K562 (cell line): ENCODE data around the gene CCDC192. TPM values are rescaled to one million over a fixed set of nuclear protein-coding genes. Genes with fewer than 3 reads are reported as not detected.

ENCODE experiments used
- ATAC-seq: fragments of 200-7000 bp; cut with Tn5 transposase; 3 replicates; pipeline ENCODE4 v1.9.1; 2020; ENCODE audit warnings: moderate library complexity
- BruUV-seq: library from RNA; stranded (reverse); fragments of 400-500 nt; replicated peaks from 2 replicates; lab custom pipeline; 2021; lab: Mats Ljungman, UMichigan
- CTCF ChIA-PET: fragments of 300-600 bp; formaldehyde crosslinking; extraction: SDS; loops from one replicate; lab custom pipeline; 2021; ENCODE audit warnings: low intra/inter-chr PET ratio; lab: Yijun Ruan, JAX
- POLR2A ChIA-PET: fragments of 300-600, 350-650 bp; sonication (Branson Sonifier 250); formaldehyde crosslinking; extraction: SDS; loops from one replicate; lab custom pipeline; 2021; ENCODE audit warnings: antibody characterized with exemption, inconsistent platforms; lab: Yijun Ruan, JAX
- DNase-seq, 4 experiments: peaks; one replicate each; pipeline versions ENCODE4 v3.0.0 to v3.0.0-alpha.2; 2011 to 2018; ENCODE audit warnings: low spot score in 3 of 4, mixed read lengths in 3 of 4; ENCODE audit errors: extremely low read depth in 1 of 4
- FAIRE-seq: peaks from 2 replicates; lab custom pipeline; 2011; peaks lifted over from hg19 to GRCh38; lab: Jason Lieb, UNC
- H2AFZ ChIP-seq: 2 replicates; pipeline ENCODE4 v1.6.0; 2011; ENCODE audit warnings: low read depth, low read length, control low read depth, inconsistent platforms
- H3K27ac ChIP-seq: fragments of 200-600 bp; 3 replicates; pipeline ENCODE4 v1.8.0; 2011; ENCODE audit warnings: low read depth, mild to moderate bottlenecking, control low read depth, inconsistent platforms, low read length, moderate library complexity, mixed read lengths; ENCODE audit errors: extremely low read depth
- H3K27me3 ChIP-seq, 2 experiments: fragments of 300-600 bp in 1 of 2; 2 replicates in 1 of 2; 3 replicates in 1 of 2; pipeline versions ENCODE4 v1.6.0 to v1.8.0; 2011; ENCODE audit warnings: inconsistent platforms in 2 of 2, low read length in 2 of 2, mild to moderate bottlenecking in 1 of 2, mixed read lengths in 1 of 2, moderate library complexity in 1 of 2; ENCODE audit not compliant: control insufficient read depth in 2 of 2, insufficient read depth in 2 of 2
- H3K36me3 ChIP-seq: fragments of 300-600 bp; 3 replicates; pipeline ENCODE4 v1.8.0; 2011; ENCODE audit warnings: mild to moderate bottlenecking, low read length, inconsistent platforms; ENCODE audit not compliant: control insufficient read depth, insufficient read depth
- H3K4me1 ChIP-seq, 2 experiments: fragments of 200-600 bp in 1 of 2; replicated peaks in 1 of 2; 2 replicates in 1 of 2; 3 replicates in 1 of 2; pipeline versions ENCODE4 v1.5.1 to v1.8.0; 2011; ENCODE audit warnings: inconsistent platforms in 2 of 2, low read length in 2 of 2, mild to moderate bottlenecking in 1 of 2, mixed read lengths in 1 of 2, moderate library complexity in 1 of 2; ENCODE audit not compliant: control insufficient read depth in 2 of 2, insufficient read depth in 2 of 2
- H3K4me2 ChIP-seq: 2 replicates; pipeline ENCODE4 v1.6.1; 2011; ENCODE audit warnings: low read length, control low read depth, inconsistent platforms, mixed read lengths; ENCODE audit not compliant: insufficient read depth
- H3K4me3 ChIP-seq: fragments of 200-600 bp; sonication (generic), shearing (Covaris generic); 2 replicates; pipeline ENCODE4 v1.5.1; 2016; ENCODE audit warnings: control low read depth, inconsistent platforms
- H3K79me2 ChIP-seq: fragments of 200-600 bp; 3 replicates; pipeline ENCODE4 v1.8.0; 2011; ENCODE audit warnings: low read length, inconsistent platforms; ENCODE audit not compliant: control insufficient read depth, insufficient read depth
- H3K9ac ChIP-seq, 2 experiments: 2 replicates each; pipeline versions ENCODE4 v1.6.0 to v1.6.1; 2011; ENCODE audit warnings: low read depth in 2 of 2, low read length in 2 of 2, control low read depth in 1 of 2, inconsistent platforms in 1 of 2, mild to moderate bottlenecking in 1 of 2, mixed read lengths in 1 of 2; ENCODE audit not compliant: insufficient read depth in 1 of 2
- H3K9me1 ChIP-seq: one replicate; pipeline ENCODE4 v1.6.0; 2011; ENCODE audit warnings: inconsistent platforms, mild to moderate bottlenecking, low read length, moderate library complexity; ENCODE audit not compliant: control insufficient read depth, insufficient read depth
- H3K9me3 ChIP-seq: replicated peaks from 2 replicates; pipeline ENCODE4 v1.5.1; 2011; ENCODE audit warnings: low read depth, low read length, inconsistent platforms; ENCODE audit not compliant: control insufficient read depth, insufficient read depth
- H4K20me1 ChIP-seq: replicated peaks from 2 replicates; pipeline ENCODE4 v1.6.1; 2011; ENCODE audit warnings: low read length, inconsistent platforms, mixed read lengths; ENCODE audit not compliant: control insufficient read depth, insufficient read depth
- ATF4 ChIP-seq: fragments of 450-650 bp; formaldehyde crosslinking; IDR thresholded peaks from 2 replicates; pipeline ENCODE4 v1.4.0; 2022; ENCODE audit warnings: mild to moderate bottlenecking, moderate library complexity
- EHMT2 ChIP-seq: fragments of 450-650 bp; IDR thresholded peaks from 2 replicates; pipeline ENCODE4 v1.6.1; 2018; ENCODE audit warnings: antibody characterized with exemption
- FOXP4 ChIP-seq: sonication (generic); formaldehyde crosslinking; IDR thresholded peaks from 2 replicates; pipeline ENCODE4 v1.8.0; 2022; ENCODE audit warnings: mild to moderate bottlenecking, missing genetic modification reagents, borderline replicate concordance
- HBP1 ChIP-seq: fragments of 450-650 bp; formaldehyde crosslinking; IDR thresholded peaks from 2 replicates; pipeline ENCODE4 v1.4.0; 2022; ENCODE audit warnings: missing genetic modification characterization
- HINFP ChIP-seq: fragments of 450-650 bp; conservative IDR thresholded peaks from 2 replicates; pipeline ENCODE4 v1.6.1; 2016; ENCODE audit warnings: missing genetic modification characterization, low read depth, mild to moderate bottlenecking, control low read depth, missing compliant biosample characterization
- PRPF4 ChIP-seq: fragments of 200-400 bp; formaldehyde crosslinking; IDR thresholded peaks from one replicate; pipeline ENCODE4 v1.6.1; 2017; ENCODE audit warnings: low read length, low read depth, mild to moderate bottlenecking; ENCODE audit not compliant: insufficient read depth, poor library complexity, severe bottlenecking
- SMARCA5 ChIP-seq: fragments of 450-650 bp; IDR thresholded peaks from 2 replicates; pipeline ENCODE4 v1.6.1; 2016
- TCF3 ChIP-seq: sonication (generic); formaldehyde crosslinking; IDR thresholded peaks from 2 replicates; pipeline ENCODE4 v1.4.0; 2020; ENCODE audit warnings: mild to moderate bottlenecking, missing genetic modification reagents
- ZBTB7A ChIP-seq: IDR thresholded peaks from 2 replicates; pipeline ENCODE4 v1.6.1; 2011; ENCODE audit warnings: low read depth, mild to moderate bottlenecking, low read length, moderate library complexity, borderline replicate concordance; ENCODE audit not compliant: control insufficient read depth
- ZSCAN29 ChIP-seq: fragments of 450-650 bp; IDR thresholded peaks from 2 replicates; pipeline ENCODE4 v1.6.1; 2017
- WGBS: fragments of 100-300 bp; shearing (Covaris generic); methylation state at CpG from one replicate; pipeline ENCODE4 v1.1.6; 2016; ENCODE audit warnings: low coverage, mixed read lengths; ENCODE audit not compliant: insufficient coverage; ENCODE audit errors: missing lambda C conversion rate; 5-methylcytosine and 5-hydroxymethylcytosine counted together
- in situ Hi-C: fragments of 300-500 bp; cut with MboI; formaldehyde crosslinking; loops from 4 replicates; pipeline ENCODE4 v1.15.0; 2018; ENCODE audit warnings: inconsistent platforms, mixed read lengths
- intact Hi-C: fragments of 100-400 bp; cut with micrococcal nuclease; formaldehyde crosslinking; loops from 2 replicates; pipeline ENCODE4 v1.14.2; 2022
- polyA plus RNA-seq, 8 experiments: library from polyadenylated mRNA; depleted of rRNA in 4 of 8; stranded (reverse) in 5 of 8; unstranded in 3 of 8; fragments of >200 nt; fragmentation: Nextera tagmentation in 2 of 8; fragmentation: Illumina TruSeq in 1 of 8; extraction: Ambion mirVana in 2 of 8; extraction: Trizol in 1 of 8; gene quantifications; 2 replicates each; pipeline versions ENCODE4 v1.2.1 to v1.2.3, GENCODE V29; 2011 to 2014; ENCODE audit warnings: inconsistent platforms in 1 of 8, missing spikeins in 1 of 8
- total RNA-seq, 7 experiments: library from RNA; depleted of rRNA in 6 of 7; stranded (reverse); fragments of >200 nt in 6 of 7; fragmentation: Illumina TruSeq in 2 of 7; extraction: Trizol in 2 of 7; gene quantifications; 2 replicates each; pipeline versions ENCODE4 v1.2.1 to v1.2.3, GENCODE V29; 2011 to 2021; ENCODE audit warnings: low replicate concordance in 1 of 7

CCDC192 gene
- total and polyA plus RNA-seq, 9 of the 15 experiments (the other 6 are each of a cell fraction or from before 2014, with no cell fraction given): 0.21 to 0.66 (median 0.38) TPM; not detected in 2

- H3K9ac ChIP-seq: no peak overlapping the region
- H3K36me3 ChIP-seq: no peaks in the 10 kb centered on the region
- H3K79me2 ChIP-seq: no peaks in the 10 kb centered on the region
- H2AFZ ChIP-seq: no peak overlapping the region
- no peaks in the 10 kb centered on the region for H3K9me3 ChIP-seq
- in situ Hi-C loops: no loop called here
- no peaks in the 10 kb centered on the region for H3K4me1 ChIP-seq
- no peak overlapping the region for H3K4me2 ChIP-seq
- H3K27ac ChIP-seq: no peak overlapping the region
- intact Hi-C loops: no loop called here
- no TSS peak for BruUV-seq
- ChIA-PET POLR2A (interaction anchor here (1.5 kb wide), 1 partner anchor 10 kb away, joined by 4 read pairs; no protein-coding TSS in a partner anchor), CTCF (no interaction called here)
- 1% methylated on average over 5 of the region's 5 CpGs for WGBS
- no peak overlapping the region for H3K4me3 ChIP-seq
- H4K20me1 ChIP-seq: no peaks in the 10 kb centered on the region
- H3K27me3 ChIP-seq: no peaks in the 10 kb centered on the region
- ATAC-seq (no peak), FAIRE-seq (no peak), DNase-seq (no peak)
- H3K9me1 ChIP-seq: no peaks in the 10 kb centered on the region
- no peak for TF ChIP-seq PRPF4
Measured at GRCh38 chr5:127832067-127832466, 128.9 kb downstream of the CCDC192 start.

- in situ Hi-C loops (no loop called here), intact Hi-C loops (no loop called here)
- Histone ChIP-seq H3K27ac (no peak overlapping the region), H3K4me1 (no peaks in the 10 kb centered on the region), H3K79me2 (no peaks in the 10 kb centered on the region), H3K4me3 (no peak overlapping the region), H3K36me3 (no peaks in the 10 kb centered on the region), H3K9me1 (no peaks in the 10 kb centered on the region), H3K9ac (no peak overlapping the region), H3K9me3 (no peaks in the 10 kb centered on the region), H3K27me3 (no peaks in the 10 kb centered on the region), H4K20me1 (no peaks in the 10 kb centered on the region), H2AFZ (no peak overlapping the region), H3K4me2 (no peak overlapping the region)
- no peak for DNase-seq
- 3% methylated on average over 2 of the region's 2 CpGs for WGBS
- BruUV-seq: no TSS peak
- no peak for FAIRE-seq
- CTCF ChIA-PET: no interaction called here
- POLR2A ChIA-PET: no interaction called here
- no peak for ATAC-seq
- TF ChIP-seq SMARCA5 (no peak), EHMT2 (no peak), FOXP4 (CRISPR knock-in tag) (no peak), ZBTB7A (no peak), ATF4 (CRISPR knock-in tag) (no peak), HBP1 (no peak), HINFP (tag) (no peak), TCF3 (CRISPR knock-in tag) (no peak), ZSCAN29 (no peak)
Measured at GRCh38 chr5:127834094-127834531, 130.9 kb downstream of the CCDC192 start.
